Endothelial cell of umbilical vein (primary cell): ENCODE results near the gene BLOC1S3. TPM values are rescaled to one million over a fixed set of nuclear protein-coding genes. Genes with fewer than 3 reads are reported as not detected.

ENCODE experiments used
- BruUV-seq: library from RNA; stranded (reverse); fragments of 400-500 nt; replicated peaks from 2 replicates; lab custom pipeline; 2021; lab: Mats Ljungman, UMichigan
- CTCF ChIA-PET: fragments of 300-600, 350-600 bp; sonication (Branson Sonifier 250); formaldehyde crosslinking; loops from one replicate; lab custom pipeline; 2021; ENCODE audit warnings: antibody characterized with exemption, inconsistent platforms; lab: Charles Lee
- POLR2A ChIA-PET: fragments of 300-600, 350-600 bp; sonication (Branson Sonifier 250); formaldehyde crosslinking; loops from one replicate; lab custom pipeline; 2021; ENCODE audit warnings: antibody characterized with exemption, inconsistent platforms; lab: Charles Lee
- DNase-seq: peaks from one replicate; pipeline ENCODE4 v3.0.0-alpha.2; 2011; ENCODE audit warnings: low read depth, low spot score
- FAIRE-seq: peaks from 2 replicates; lab custom pipeline; 2011; peaks lifted over from hg19 to GRCh38; lab: Jason Lieb, UNC
- H2AFZ ChIP-seq: 2 replicates; pipeline ENCODE4 v1.6.0; 2012; ENCODE audit warnings: low read depth, low read length, control low read depth, inconsistent platforms
- H3K27ac ChIP-seq: 2 replicates; pipeline ENCODE4 v1.5.1; 2011; ENCODE audit warnings: low read depth, mild to moderate bottlenecking, control low read depth, low read length, moderate library complexity; ENCODE audit not compliant: insufficient read depth
- H3K27me3 ChIP-seq, 2 experiments: 2 replicates each; pipeline versions ENCODE4 v1.6.0 to v1.6.1; 2011; ENCODE audit warnings: low read length in 2 of 2, mixed read lengths in 1 of 2; ENCODE audit not compliant: control insufficient read depth in 2 of 2, insufficient read depth in 2 of 2
- H3K36me3 ChIP-seq, 2 experiments: 2 replicates in 1 of 2; 3 replicates in 1 of 2; pipeline ENCODE4 v1.5.1; 2011; ENCODE audit warnings: low read length in 2 of 2, mild to moderate bottlenecking in 1 of 2, moderate library complexity in 1 of 2; ENCODE audit not compliant: control insufficient read depth in 2 of 2, insufficient read depth in 2 of 2; ENCODE audit errors: extremely low read depth in 1 of 2
- H3K4me1 ChIP-seq: 3 replicates; pipeline ENCODE4 v1.5.1; 2011; ENCODE audit warnings: mild to moderate bottlenecking, low read length; ENCODE audit not compliant: control insufficient read depth, insufficient read depth; ENCODE audit errors: extremely low read depth
- H3K4me2 ChIP-seq: 2 replicates; pipeline ENCODE4 v1.6.1; 2011; ENCODE audit warnings: low read length, control low read depth, mixed read lengths; ENCODE audit not compliant: insufficient read depth
- H3K4me3 ChIP-seq, 3 experiments: fragments of 200-600 bp in 1 of 3; sonication (generic), shearing (Covaris generic) in 1 of 3; replicated peaks in 1 of 3; 2 replicates each; pipeline ENCODE4 v1.5.1; 2011 to 2016; ENCODE audit warnings: control low read depth in 3 of 3, low read length in 3 of 3, mild to moderate bottlenecking in 2 of 3, inconsistent platforms in 1 of 3, low read depth in 1 of 3, moderate library complexity in 1 of 3; ENCODE audit not compliant: insufficient read depth in 1 of 3
- H3K79me2 ChIP-seq: 2 replicates; pipeline ENCODE4 v1.6.0; 2012; ENCODE audit warnings: low read length, inconsistent platforms; ENCODE audit not compliant: control insufficient read depth, insufficient read depth
- H3K9ac ChIP-seq: replicated peaks from 2 replicates; pipeline ENCODE3; 2011; ENCODE audit warnings: low read length, control low read depth; ENCODE audit not compliant: insufficient read depth; ENCODE audit errors: extremely low read depth
- H3K9me1 ChIP-seq: replicated peaks from 3 replicates; pipeline ENCODE4 v1.6.0; 2011; ENCODE audit warnings: mild to moderate bottlenecking, low read length; ENCODE audit not compliant: control insufficient read depth, insufficient read depth; ENCODE audit errors: extremely low read depth
- H3K9me3 ChIP-seq: replicated peaks from 2 replicates; pipeline ENCODE4 v1.5.1; 2012; ENCODE audit warnings: low read length, inconsistent platforms; ENCODE audit not compliant: control insufficient read depth, insufficient read depth
- H4K20me1 ChIP-seq: replicated peaks from 2 replicates; pipeline ENCODE3; 2011; ENCODE audit warnings: mild to moderate bottlenecking, low read length; ENCODE audit not compliant: control insufficient read depth, insufficient read depth; ENCODE audit errors: extremely low read depth
- GATA2 ChIP-seq: IDR thresholded peaks from 2 replicates; pipeline ENCODE4 v1.7.0; 2011; ENCODE audit warnings: low read depth, mild to moderate bottlenecking, moderate library complexity, mixed read lengths, low read length; ENCODE audit not compliant: insufficient read length, insufficient read depth
- JUN ChIP-seq: IDR thresholded peaks from 2 replicates; pipeline ENCODE4 v1.6.1; 2011; ENCODE audit warnings: borderline replicate concordance, low read depth; ENCODE audit not compliant: insufficient read length, insufficient read depth
- MAX ChIP-seq: IDR thresholded peaks from 2 replicates; pipeline ENCODE4 v1.6.1; 2011; ENCODE audit not compliant: insufficient read depth, insufficient read length
- MYC ChIP-seq: IDR thresholded peaks from one replicate; pipeline ENCODE4 v1.6.1; 2011; ENCODE audit warnings: mild to moderate bottlenecking, low read depth, low read length
- POLR2A ChIP-seq: IDR thresholded peaks from 2 replicates; pipeline ENCODE4 v1.6.1; 2012; ENCODE audit warnings: low read depth, mild to moderate bottlenecking, control low read depth, low read length
- POLR2AphosphoS5 ChIP-seq: IDR thresholded peaks from 2 replicates; pipeline ENCODE4 v1.6.1; 2012; ENCODE audit warnings: low read depth, mild to moderate bottlenecking, control low read depth, low read length, moderate library complexity; ENCODE audit not compliant: insufficient read depth
- dilution Hi-C: fragments of 300-500 bp; cut with MboI; formaldehyde crosslinking; loops from one replicate; pipeline ENCODE4 v1.15.0; 2019; ENCODE audit warnings: low sequenced_read_pairs; ENCODE audit not compliant: extremely low pct_ligation_motif_present
- intact Hi-C: fragments of 100-400 bp; cut with micrococcal nuclease; formaldehyde crosslinking; loops from one replicate; pipeline ENCODE4 v1.10.0; 2022
- polyA plus RNA-seq, 4 experiments: library from polyadenylated mRNA; depleted of rRNA in 3 of 4; stranded (reverse) in 3 of 4; unstranded in 1 of 4; fragments of >200 nt; gene quantifications; 2 replicates each; pipeline versions ENCODE4 v1.2.1 to v1.2.3, GENCODE V29; 2011 to 2012; ENCODE audit warnings: missing spikeins in 1 of 4
- total RNA-seq: library from RNA; stranded (reverse); gene quantifications from 2 replicates; pipeline ENCODE4 v1.2.3, GENCODE V29; 2021
- TF ChIP-seq, protein P1 (sequence below), 2 donors: IDR thresholded peaks; 1 replicate in 1 of 2; 2 replicates in 1 of 2; pipeline ENCODE4 v1.5.1; 2011; ENCODE audit warnings: low read length in 2 of 2, mild to moderate bottlenecking in 2 of 2, moderate library complexity in 2 of 2, control low read depth in 1 of 2, inconsistent platforms in 1 of 2, low read depth in 1 of 2; ENCODE audit not compliant: insufficient read depth in 1 of 2; ENCODE audit errors: extremely low read depth in 1 of 2

Gene BLOC1S3
- total and polyA plus RNA-seq, 2 donors (not counting 3 experiments of a cell fraction or from before 2014, with no cell fraction given), result 13.6 to 17.4 TPM

- CTCF ChIA-PET, result interaction anchor here (1.2 to 1.5 kb wide), 2 partner anchors 14 to 98 kb away, joined by 3 read pairs; no protein-coding TSS in a partner anchor
- H3K4me2 ChIP-seq, result no peak overlapping the region
- H3K27ac ChIP-seq, result no peak overlapping the region
- FAIRE-seq (no peak), DNase-seq (no peak)
- no peaks in the 10 kb centered on the region for H3K36me3 ChIP-seq
- H2AFZ ChIP-seq, result no peak overlapping the region
- no TSS peak for BruUV-seq
- no peaks in the 10 kb centered on the region for H3K9me1 ChIP-seq
- no peak overlapping the region for H3K9ac ChIP-seq
- dilution Hi-C loops, result no loop called here
- H3K9me3 ChIP-seq, result no peaks in the 10 kb centered on the region
- POLR2A ChIA-PET, result no interaction called here
- no peaks in the 10 kb centered on the region for H4K20me1 ChIP-seq
- no peak overlapping the region for H3K4me3 ChIP-seq
- H3K27me3 ChIP-seq, result peaks cover 6 to 15% of the 10 kb centered on the region in 2 experiments
- H3K4me1 ChIP-seq, result peaks cover 18% of the 10 kb centered on the region
- TF ChIP-seq POLR2AphosphoS5 (peak; percentile 15), GATA2 (no peak), MAX (no peak)
- no peaks in the 10 kb centered on the region for H3K79me2 ChIP-seq
- intact Hi-C loops, result no loop called here
Observed at GRCh38 chr19:45150751-45151281, 27.8 kb upstream of the BLOC1S3 start.

DNA sequence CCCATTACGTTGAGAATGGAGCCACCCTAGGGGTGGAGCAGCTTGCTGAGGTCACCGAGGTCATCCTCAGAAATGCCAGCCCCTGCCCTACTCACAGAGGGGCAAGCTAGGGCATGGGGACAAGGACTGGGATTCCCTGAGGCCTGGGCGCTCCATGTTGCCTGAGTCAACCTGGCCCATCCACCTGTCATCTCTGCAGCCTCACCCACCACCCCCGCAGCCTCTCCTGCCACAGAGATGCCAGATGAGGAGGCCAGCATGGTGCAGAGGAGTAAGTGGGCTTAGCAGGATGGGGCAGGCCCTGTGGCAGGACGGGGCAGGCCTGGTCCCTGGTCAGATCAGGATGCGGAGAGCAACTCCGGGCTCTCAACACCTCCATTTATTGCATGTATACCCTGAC, 27.3 kb upstream of the BLOC1S3 start:
- Histone ChIP-seq H3K36me3 (no peaks in the 10 kb centered on the region), H3K9ac (no peak overlapping the region), H3K4me2 (no peak overlapping the region), H2AFZ (no peak overlapping the region), H3K79me2 (no peaks in the 10 kb centered on the region), H3K4me1 (peaks cover 18% of the 10 kb centered on the region), H4K20me1 (no peaks in the 10 kb centered on the region), H3K4me3 (no peak overlapping the region), H3K9me1 (no peaks in the 10 kb centered on the region), H3K9me3 (no peaks in the 10 kb centered on the region), H3K27ac (no peak overlapping the region), H3K27me3 (peaks cover 6 to 15% of the 10 kb centered on the region in 2 experiments)
- no peak for DNase-seq
- no TSS peak for BruUV-seq
- FAIRE-seq, result no peak
- ChIA-PET CTCF (interaction anchor here (1.3 kb wide), 1 partner anchor 13 kb away, joined by 4 read pairs; no protein-coding TSS in a partner anchor), POLR2A (no interaction called here)
- TF ChIP-seq POLR2AphosphoS5 (no peak), JUN (no peak), POLR2A (no peak), MYC (no peak), MAX (no peak)
- TF ChIP-seq, protein P1, sequence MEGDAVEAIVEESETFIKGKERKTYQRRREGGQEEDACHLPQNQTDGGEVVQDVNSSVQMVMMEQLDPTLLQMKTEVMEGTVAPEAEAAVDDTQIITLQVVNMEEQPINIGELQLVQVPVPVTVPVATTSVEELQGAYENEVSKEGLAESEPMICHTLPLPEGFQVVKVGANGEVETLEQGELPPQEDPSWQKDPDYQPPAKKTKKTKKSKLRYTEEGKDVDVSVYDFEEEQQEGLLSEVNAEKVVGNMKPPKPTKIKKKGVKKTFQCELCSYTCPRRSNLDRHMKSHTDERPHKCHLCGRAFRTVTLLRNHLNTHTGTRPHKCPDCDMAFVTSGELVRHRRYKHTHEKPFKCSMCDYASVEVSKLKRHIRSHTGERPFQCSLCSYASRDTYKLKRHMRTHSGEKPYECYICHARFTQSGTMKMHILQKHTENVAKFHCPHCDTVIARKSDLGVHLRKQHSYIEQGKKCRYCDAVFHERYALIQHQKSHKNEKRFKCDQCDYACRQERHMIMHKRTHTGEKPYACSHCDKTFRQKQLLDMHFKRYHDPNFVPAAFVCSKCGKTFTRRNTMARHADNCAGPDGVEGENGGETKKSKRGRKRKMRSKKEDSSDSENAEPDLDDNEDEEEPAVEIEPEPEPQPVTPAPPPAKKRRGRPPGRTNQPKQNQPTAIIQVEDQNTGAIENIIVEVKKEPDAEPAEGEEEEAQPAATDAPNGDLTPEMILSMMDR (IDR thresholded peaks at IDR 0.05; ENCODE audit: extremely low read depth in 1 of 2, insufficient read depth in 1 of 2, low read depth in 1 of 2, low read length in 2 of 2), result no peak
- dilution Hi-C loops (no loop called here), intact Hi-C loops (no loop called here)
